PC-3 (cell line): ENCODE results near the gene EMD. TPM values are rescaled to one million over a fixed set of nuclear protein-coding genes. Genes with fewer than 3 reads are reported as not detected.

Source experiments
- ATAC-seq: fragments of 200-7000 bp; cut with Tn5 transposase; 2 replicates; pipeline ENCODE4 v1.9.1; 2020; ENCODE audit warnings: mild to moderate bottlenecking, moderate library complexity
- BruUV-seq: library from RNA; stranded (reverse); fragments of 400-500 nt; replicated peaks from 2 replicates; lab custom pipeline; 2021; lab: Mats Ljungman, UMichigan
- CTCF ChIA-PET: fragments of 300-600 bp; sonication (Branson Sonifier 250); formaldehyde crosslinking; loops from one replicate; lab custom pipeline; 2022; ENCODE audit warnings: antibody characterized with exemption; lab: Charles Lee
- POLR2A ChIA-PET: fragments of 300-600 bp; sonication (Branson Sonifier 250); formaldehyde crosslinking; loops from one replicate; lab custom pipeline; 2022; ENCODE audit warnings: antibody characterized with exemption; ENCODE audit not compliant: unreplicated experiment; lab: Charles Lee
- DNase-seq: peaks from one replicate; pipeline ENCODE4 v3.0.0-alpha.2; 2015
- H2AFZ ChIP-seq: fragments of 300-600 bp; sonication (generic); 2 replicates; pipeline ENCODE4 v1.6.0; 2016; ENCODE audit warnings: antibody characterized with exemption, low read length
- H3F3A ChIP-seq: fragments of 300-600 bp; sonication (generic); one replicate; pipeline ENCODE4 v1.6.0; 2017; ENCODE audit warnings: antibody characterized with exemption, low read length, control low read depth, mild to moderate bottlenecking; ENCODE audit not compliant: unreplicated experiment
- H3K27ac ChIP-seq: fragments of 300-600 bp; sonication (generic); 2 replicates; pipeline ENCODE4 v1.5.1; 2016; ENCODE audit warnings: mild to moderate bottlenecking, low read length
- H3K27me3 ChIP-seq: fragments of 300-600 bp; sonication (generic); 2 replicates; pipeline ENCODE4 v1.6.1; 2016; ENCODE audit warnings: low read length, mixed read lengths
- H3K36me3 ChIP-seq: fragments of 300-600 bp; sonication (generic); 2 replicates; pipeline ENCODE4 v1.6.1; 2016; ENCODE audit warnings: low read depth, mixed run types, low read length, mixed read lengths
- H3K4me1 ChIP-seq: fragments of 300-600 bp; sonication (generic); 2 replicates; pipeline ENCODE4 v1.5.1; 2016; ENCODE audit warnings: low read length; ENCODE audit not compliant: insufficient read depth
- H3K4me2 ChIP-seq: fragments of 300-600 bp; sonication (generic); 2 replicates; pipeline ENCODE4 v1.6.0; 2016; ENCODE audit warnings: low read length
- H3K4me3 ChIP-seq: fragments of 300-600 bp; sonication (generic); 2 replicates; pipeline ENCODE4 v1.5.1; 2016; ENCODE audit warnings: mild to moderate bottlenecking, low read length, mixed read lengths
- H3K79me2 ChIP-seq: fragments of 300-600 bp; sonication (generic); 2 replicates; pipeline ENCODE4 v1.6.1; 2017; ENCODE audit warnings: low read length, mixed read lengths
- H3K9ac ChIP-seq: fragments of 300-600 bp; sonication (generic); 2 replicates; pipeline ENCODE4 v1.6.0; 2016; ENCODE audit warnings: mild to moderate bottlenecking, low read length
- H3K9me2 ChIP-seq: fragments of 300-600 bp; sonication (generic); replicated peaks from 2 replicates; pipeline ENCODE4 v1.6.1; 2016; ENCODE audit warnings: mixed run types, low read length, mixed read lengths
- H3K9me3 ChIP-seq: fragments of 300-600 bp; sonication (generic); 2 replicates; pipeline ENCODE4 v1.6.1; 2016; ENCODE audit warnings: low read length, mixed read lengths
- H4K20me1 ChIP-seq: fragments of 300-600 bp; sonication (generic); 2 replicates; pipeline ENCODE4 v1.6.1; 2016; ENCODE audit warnings: low read length, mixed read lengths
- CTCF ChIP-seq: fragments of 300-600 bp; sonication (generic); conservative IDR thresholded peaks from 2 replicates; pipeline ENCODE4 v1.5.1; 2017; ENCODE audit warnings: antibody characterized with exemption, low read depth, mild to moderate bottlenecking, low read length
- EZH2 ChIP-seq: fragments of 300-600 bp; sonication (generic); IDR thresholded peaks from one replicate; pipeline ENCODE4 v1.6.1; 2017; ENCODE audit warnings: antibody characterized with exemption, mild to moderate bottlenecking, low read length; ENCODE audit not compliant: unreplicated experiment
- EZH2phosphoT487 ChIP-seq: fragments of 300-600 bp; sonication (generic); IDR thresholded peaks from 2 replicates; pipeline ENCODE4 v1.6.1; 2018; ENCODE audit warnings: mild to moderate bottlenecking, antibody characterized with exemption, low read length, borderline replicate concordance
- intact Hi-C: fragments of 100-400 bp; cut with micrococcal nuclease; formaldehyde crosslinking; loops from 2 replicates; pipeline ENCODE4 v1.9.0; 2023
- total RNA-seq: library from RNA; depleted of rRNA; stranded (reverse); fragments of >200 nt; gene quantifications from 2 replicates; pipeline ENCODE4 v1.2.3, GENCODE V29; 2014

Gene EMD
- total RNA-seq, 1 experiment from 2014 or later = 46.8 TPM

DNA sequence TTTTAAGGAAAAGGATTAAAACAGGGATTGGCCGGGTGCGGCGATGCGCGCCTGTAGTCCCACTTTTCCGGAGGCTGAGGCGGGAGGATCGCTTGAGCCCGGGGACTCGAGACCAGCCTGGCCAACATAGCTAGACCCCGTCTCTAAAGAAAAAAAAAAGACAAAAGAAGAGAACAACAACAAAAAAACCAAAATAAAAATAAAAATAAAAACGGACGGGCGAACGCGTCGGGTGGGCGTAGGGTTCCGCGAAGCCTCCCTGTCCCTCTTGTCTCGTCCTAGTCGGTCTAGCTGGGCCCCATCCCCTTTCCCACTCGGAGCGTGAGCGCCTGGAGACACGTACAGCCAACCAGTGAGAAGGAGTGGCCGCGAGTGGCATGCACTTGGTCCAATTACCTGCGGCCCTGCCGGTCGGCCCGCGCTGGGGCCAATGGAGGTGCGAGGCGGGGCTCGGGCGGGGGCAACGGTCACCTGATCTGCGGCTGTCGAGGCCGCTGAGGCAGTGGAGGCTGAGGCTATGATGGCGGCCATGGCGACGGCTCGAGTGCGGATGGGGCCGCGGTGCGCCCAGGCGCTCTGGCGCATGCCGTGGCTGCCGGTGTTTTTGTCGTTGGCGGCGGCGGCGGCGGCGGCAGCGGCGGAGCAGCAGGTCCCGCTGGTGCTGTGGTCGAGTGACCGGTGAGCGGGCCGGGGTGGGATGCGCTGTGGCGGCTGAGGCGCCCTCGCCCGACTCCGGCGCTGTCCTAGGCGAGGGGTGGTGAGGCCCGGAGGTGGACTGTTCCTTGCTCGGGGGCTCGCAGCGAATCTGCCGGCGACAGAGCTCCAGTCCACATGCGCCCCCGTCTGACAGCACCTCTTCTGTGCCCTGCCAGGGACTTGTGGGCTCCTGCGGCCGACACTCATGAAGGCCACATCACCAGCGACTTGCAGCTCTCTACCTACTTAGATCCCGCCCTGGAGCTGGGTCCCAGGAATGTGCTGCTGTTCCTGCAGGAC is 49.4 kb downstream of the EMD start, which contains the start of gene ATP6AP1:
Gene ATP6AP1 (plus strand): TSS at position 502 of the 996 bp plus-strand sequence. CDS start 16 bp downstream, at position 518.
- Histone ChIP-seq H3K4me1 (peaks cover 23% of the 10 kb centered on the region), H4K20me1 (no peaks in the 10 kb centered on the region), H3F3A (no peaks in the 10 kb centered on the region), H3K4me2 (peak within 1 kb of the TSS; percentile 99), H3K4me3 (peak within 1 kb of the TSS; percentile 93), H3K9me2 (no peaks in the 10 kb centered on the region), H3K36me3 (no peaks in the 10 kb centered on the region; the same call in 1 of the 2 replicates), H2AFZ (peak within 1 kb of the TSS; percentile 86), H3K27me3 (no peaks in the 10 kb centered on the region), H3K79me2 (peaks cover 27% of the 10 kb centered on the region), H3K27ac (no peak within 1 kb of the TSS), H3K9ac (peak within 1 kb of the TSS; percentile 82), H3K9me3 (no peaks in the 10 kb centered on the region)
- TF ChIP-seq EZH2 = no peak
- TF ChIP-seq CTCF = no peak
- TF ChIP-seq EZH2phosphoT487 = no peak
- ATAC-seq (peak; percentile 98), DNase-seq (peak; percentile 94)
- ChIA-PET POLR2A (interaction anchor here (0.7 kb wide), 1 partner anchor 29 kb away, joined by 4 read pairs; the partner anchor contains the start of gene PLXNA3), CTCF (interaction anchor here (0.6 kb wide), 1 partner anchor 99 kb away, joined by 5 read pairs; no protein-coding TSS in a partner anchor)
- intact Hi-C loops = no loop called here
- BruUV-seq = no TSS peak

DNA sequence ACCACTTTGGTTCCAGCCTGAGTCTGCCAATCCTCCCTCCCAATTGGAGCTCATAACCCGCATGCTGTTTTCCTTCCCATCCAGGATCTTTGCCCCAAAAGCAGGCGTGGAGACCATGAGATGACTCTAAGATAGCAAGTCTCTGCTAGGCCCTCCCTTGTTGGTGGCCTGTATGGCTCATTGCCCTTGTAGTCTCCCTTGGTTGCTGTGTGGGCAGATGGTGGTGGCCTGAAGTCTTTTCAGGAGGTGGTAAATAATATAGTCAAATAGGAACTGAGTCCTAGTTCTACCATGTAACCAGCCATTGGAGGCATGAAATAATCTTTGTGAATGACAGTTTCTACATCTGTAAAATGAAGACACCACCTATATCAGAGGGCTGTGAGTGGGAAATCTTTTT is 50.6 kb downstream of the EMD start:
- H2AFZ ChIP-seq = no peak overlapping the region
- H3K9me2 ChIP-seq = no peaks in the 10 kb centered on the region
- no peak for TF ChIP-seq CTCF
- TF ChIP-seq EZH2phosphoT487 = no peak
- TF ChIP-seq EZH2 = no peak
- H3F3A ChIP-seq = no peaks in the 10 kb centered on the region
- H3K27me3 ChIP-seq = no peaks in the 10 kb centered on the region
- ATAC-seq = no peak
- peaks cover 27% of the 10 kb centered on the region for H3K79me2 ChIP-seq
- H4K20me1 ChIP-seq = no peaks in the 10 kb centered on the region
- peak overlapping the region; percentile 82; the same call in 1 of the 2 replicates for H3K9ac ChIP-seq
- H3K27ac ChIP-seq = no peak overlapping the region
- BruUV-seq = no TSS peak
- H3K4me3 ChIP-seq = peak overlapping the region; percentile 93
- peaks cover 23% of the 10 kb centered on the region for H3K4me1 ChIP-seq
- DNase-seq = no peak
- POLR2A ChIA-PET = no interaction called here
- intact Hi-C loops = no loop called here
- CTCF ChIA-PET = no interaction called here
- H3K36me3 ChIP-seq = no peaks in the 10 kb centered on the region; the same call in 1 of the 2 replicates
- H3K4me2 ChIP-seq = peak overlapping the region; percentile 99
- H3K9me3 ChIP-seq = no peaks in the 10 kb centered on the region
